ENCODE measurements around the gene VWF. TPM values are rescaled to one million over a fixed set of nuclear protein-coding genes. Genes with fewer than 3 reads are reported as not detected.
A peak's percentile ranks its signal among the peaks of the same experiment; 100 is the strongest.

VWF gene
- total and polyA plus RNA-seq, 12 donors: 104 to 480 (median 253) TPM

GRCh38 chr12:6084261-6084968 is 40.1 kb downstream of the VWF start:
- peak overlapping the region in 6 of 10 donors; percentile 57 to 78 (median 69) for H3K27ac ChIP-seq
- WGBS, 2 donors: 41 to 42% methylated on average over 7 of the region's 7 CpGs
- DNase-seq (no peak), ATAC-seq (peak; percentile 36 to 72 (median 63))
- intact Hi-C loops (cut with DNase I): no loop called here
- H3K27me3 ChIP-seq: peaks cover 0 to 4% (median 0%) of the 10 kb centered on the region in 7 donors
- no peaks in the 10 kb centered on the region for H3K9me3 ChIP-seq
- peak in 1 of 9 donors; percentile 17 for TF ChIP-seq CTCF (IDR thresholded peaks at IDR 0.05)
- peaks cover 10 to 100% (median 55%) of the 10 kb centered on the region in 9 donors for H3K4me1 ChIP-seq
- no peak overlapping the region for H3K4me3 ChIP-seq
- H3K36me3 ChIP-seq: peaks cover 0 to 38% (median 0%) of the 10 kb centered on the region in 9 donors

- ATAC-seq: no peak
- 75 to 76% methylated on average over 4 of the region's 4 CpGs for WGBS, 2 donors
- intact Hi-C loops (cut with DNase I): no loop called here
Measured at GRCh38 chr12:6083601-6084000, 40.9 kb downstream of the VWF start.

GRCh38 chr12:6082613-6083012 is 41.9 kb downstream of the VWF start:
- Histone ChIP-seq H3K4me1 (peaks cover 15 to 100% (median 52%) of the 10 kb centered on the region in 9 donors), H3K27ac (peak overlapping the region in 4 of 10 donors; percentile 1 to 78 (median 38)), H3K36me3 (peaks cover 0 to 38% (median 0%) of the 10 kb centered on the region in 9 donors), H3K27me3 (peaks cover 0 to 2% (median 0%) of the 10 kb centered on the region in 7 donors), H3K4me3 (no peak overlapping the region), H3K9me3 (no peaks in the 10 kb centered on the region)
- ATAC-seq (no peak), DNase-seq (no peak)
- TF ChIP-seq CTCF (IDR thresholded peaks at IDR 0.05): no peak
- intact Hi-C loops (cut with DNase I): no loop called here
- 92 to 96% methylated on average over 3 of the region's 3 CpGs for WGBS, 2 donors

More at GRCh38 chr12:6083601-6084000, 40.9 kb downstream of the VWF start:
- Histone ChIP-seq H3K27ac (peak overlapping the region in 4 of 10 donors; percentile 32 to 78 (median 62)), H3K36me3 (peaks cover 0 to 36% (median 0%) of the 10 kb centered on the region in 9 donors), H3K9me3 (no peaks in the 10 kb centered on the region), H3K4me1 (peaks cover 9 to 100% (median 52%) of the 10 kb centered on the region in 9 donors), H3K4me3 (no peak overlapping the region), H3K27me3 (no peaks in the 10 kb centered on the region)
- no peak for TF ChIP-seq CTCF (IDR thresholded peaks at IDR 0.05)
- no peak for DNase-seq

GRCh38 chr12:6080149-6081045 is 44.1 kb downstream of the VWF start:
- 89 to 92% methylated on average over 18 of the region's 18 CpGs for WGBS, 2 donors
- peaks cover 18 to 100% (median 52%) of the 10 kb centered on the region in 9 donors for H3K4me1 ChIP-seq
- DNase-seq: no peak

More at GRCh38 chr12:6080149-6081045, 44.1 kb downstream of the VWF start:
- intact Hi-C loops (cut with DNase I): no loop called here
- Histone ChIP-seq H3K27me3 (peaks cover 0 to 15% (median 4%) of the 10 kb centered on the region in 7 donors), H3K36me3 (peaks cover 0 to 40% (median 0%) of the 10 kb centered on the region in 9 donors), H3K4me3 (no peak overlapping the region), H3K9me3 (no peaks in the 10 kb centered on the region), H3K27ac (peak overlapping the region in 6 of 10 donors; percentile 41 to 86 (median 71))
- no peak for TF ChIP-seq CTCF (IDR thresholded peaks at IDR 0.05)
- ATAC-seq: no peak
